Breast epithelium (tissue), 4 donors: ENCODE measurements around the gene VPS13D. TPM values are rescaled to one million over a fixed set of nuclear protein-coding genes. Genes with fewer than 3 reads are reported as not detected.

Experiments
- DNase-seq, 2 donors: peaks; one replicate each; pipeline ENCODE4 v3.0.0-alpha.2; 2019; ENCODE audit warnings: low spot score in 2 of 2
- H3K27ac ChIP-seq, 2 donors: fragments of 200-600 bp; sonication (generic) in 1 of 2; one replicate each; pipeline ENCODE4 v1.5.1; 2016 to 2019; ENCODE audit warnings: mild to moderate bottlenecking in 1 of 2
- H3K27me3 ChIP-seq, 2 donors: fragments of 200-600 bp; sonication (generic) in 1 of 2; one replicate each; pipeline versions ENCODE4 v1.5.1 to v1.6.0; 2017 to 2019; ENCODE audit warnings: control low read depth in 1 of 2, mild to moderate bottlenecking in 1 of 2
- H3K36me3 ChIP-seq: fragments of 200-600 bp; one replicate; pipeline ENCODE4 v1.5.1; 2019
- H3K4me1 ChIP-seq, 2 donors: fragments of 200-600 bp; sonication (generic); one replicate each; pipeline ENCODE4 v1.5.1; 2016 to 2019; ENCODE audit warnings: control low read depth in 1 of 2
- H3K4me3 ChIP-seq, 3 donors: fragments of 200-600 bp; sonication (generic); 1 replicate in 2 of 3; 2 replicates in 1 of 3; pipeline ENCODE4 v1.5.1; 2016 to 2019; ENCODE audit warnings: mild to moderate bottlenecking in 3 of 3, moderate library complexity in 2 of 3
- H3K9me3 ChIP-seq, 2 donors: fragments of 200-600 bp; sonication (generic) in 1 of 2; one replicate each; pipeline ENCODE4 v1.5.1; 2016 to 2019; ENCODE audit warnings: control low read depth in 1 of 2
- CTCF ChIP-seq, 3 donors: fragments of 450-650 bp; IDR thresholded peaks; one replicate each; pipeline ENCODE4 v1.5.1; 2016 to 2017; ENCODE audit warnings: antibody characterized with exemption in 3 of 3, mild to moderate bottlenecking in 3 of 3, moderate library complexity in 3 of 3
- POLR2A ChIP-seq: fragments of 450-650 bp; IDR thresholded peaks from one replicate; pipeline ENCODE4 v1.6.1; 2016; ENCODE audit warnings: antibody characterized with exemption, mild to moderate bottlenecking, moderate library complexity
- POLR2AphosphoS5 ChIP-seq, 3 donors: sonication (generic); formaldehyde crosslinking; IDR thresholded peaks; one replicate each; pipeline ENCODE4 v1.6.1; 2017; ENCODE audit warnings: antibody characterized with exemption in 3 of 3
- intact Hi-C: fragments of 100-400 bp; cut with DNase I; formaldehyde crosslinking; loops from one replicate; pipeline ENCODE4 v1.15.1; 2023; ENCODE audit warnings: low total_unique reads
- total RNA-seq, 3 donors: library from RNA; depleted of rRNA; stranded (reverse); fragments of >200 nt; gene quantifications; one replicate each; pipeline ENCODE4 v1.1.0, GENCODE V29; 2016

VPS13D gene
- total RNA-seq, 3 donors from 2014 or later, result 73.9 to 115 (median 96.4) TPM

GRCh38 chr1:12335815-12336214, 106.0 kb downstream of the VPS13D start:
- no peaks in the 10 kb centered on the region for H3K4me1 ChIP-seq
- H3K36me3 ChIP-seq, result no peaks in the 10 kb centered on the region
- H3K4me3 ChIP-seq, result no peak overlapping the region
- H3K27me3 ChIP-seq, result no peaks in the 10 kb centered on the region
- intact Hi-C loops, result no loop called here
- no peak for TF ChIP-seq CTCF (IDR thresholded peaks at IDR 0.05)
- TF ChIP-seq POLR2A, result no peak
- TF ChIP-seq POLR2AphosphoS5 (IDR thresholded peaks at IDR 0.05), result no peak
- no peak overlapping the region for H3K27ac ChIP-seq
- DNase-seq, result no peak
- no peaks in the 10 kb centered on the region for H3K9me3 ChIP-seq

GRCh38 chr1:12336413-12336812, 106.6 kb downstream of the VPS13D start:
- H3K27me3 ChIP-seq, result no peaks in the 10 kb centered on the region
- H3K27ac ChIP-seq, result no peak overlapping the region
- TF ChIP-seq POLR2AphosphoS5 (IDR thresholded peaks at IDR 0.05), result no peak
- TF ChIP-seq POLR2A, result no peak
- no peak for TF ChIP-seq CTCF (IDR thresholded peaks at IDR 0.05)
- no peaks in the 10 kb centered on the region for H3K4me1 ChIP-seq
- intact Hi-C loops, result no loop called here
- no peak for DNase-seq
- no peaks in the 10 kb centered on the region for H3K36me3 ChIP-seq
- no peak overlapping the region for H3K4me3 ChIP-seq
- H3K9me3 ChIP-seq, result no peaks in the 10 kb centered on the region

GRCh38 chr1:12338017-12338416, 108.2 kb downstream of the VPS13D start:
- intact Hi-C loops, result no loop called here
- TF ChIP-seq POLR2AphosphoS5 (IDR thresholded peaks at IDR 0.05), result no peak
- Histone ChIP-seq H3K9me3 (no peaks in the 10 kb centered on the region), H3K27ac (no peak overlapping the region), H3K4me3 (no peak overlapping the region), H3K4me1 (no peaks in the 10 kb centered on the region), H3K27me3 (no peaks in the 10 kb centered on the region), H3K36me3 (no peaks in the 10 kb centered on the region)
- no peak for DNase-seq

GRCh38 chr1:12338823-12339222, 109.0 kb downstream of the VPS13D start:
- Histone ChIP-seq H3K36me3 (no peaks in the 10 kb centered on the region), H3K9me3 (no peaks in the 10 kb centered on the region), H3K27ac (no peak overlapping the region), H3K27me3 (no peaks in the 10 kb centered on the region), H3K4me1 (no peaks in the 10 kb centered on the region), H3K4me3 (no peak overlapping the region)
- intact Hi-C loops, result no loop called here
- DNase-seq, result no peak
- TF ChIP-seq POLR2AphosphoS5 (IDR thresholded peaks at IDR 0.05) (no peak), CTCF (IDR thresholded peaks at IDR 0.05) (no peak), POLR2A (no peak)

GRCh38 chr1:12339396-12339795, 109.6 kb downstream of the VPS13D start:
- no peak for DNase-seq
- Histone ChIP-seq H3K4me3 (no peak overlapping the region), H3K27me3 (no peaks in the 10 kb centered on the region), H3K9me3 (no peaks in the 10 kb centered on the region), H3K36me3 (no peaks in the 10 kb centered on the region), H3K27ac (no peak overlapping the region), H3K4me1 (no peaks in the 10 kb centered on the region)
- TF ChIP-seq POLR2A (no peak), POLR2AphosphoS5 (IDR thresholded peaks at IDR 0.05) (no peak), CTCF (IDR thresholded peaks at IDR 0.05) (no peak)
- intact Hi-C loops, result no loop called here
